Testis (tissue), 2 donors: ENCODE measurements around the gene SLC26A8.

Source experiments
- CTCF ChIP-seq, 3 experiments: fragments of 450-650 bp in 2 of 3; fragments of 200-600 bp in 1 of 3; sonication (generic) in 1 of 3; IDR thresholded peaks; one replicate each; pipeline ENCODE4 v1.5.1; 2016 to 2019; ENCODE audit warnings: antibody characterized with exemption in 3 of 3, mild to moderate bottlenecking in 2 of 3, moderate library complexity in 1 of 3
- POLR2A ChIP-seq: fragments of 450-650 bp; IDR thresholded peaks from one replicate; pipeline ENCODE4 v1.6.1; 2017; ENCODE audit warnings: antibody characterized with exemption, mild to moderate bottlenecking, moderate library complexity

- no peak for TF ChIP-seq CTCF (IDR thresholded peaks at IDR 0.05)
- no peak for TF ChIP-seq POLR2A
Observed at GRCh38 chr6:35942355-35942754, 82.1 kb downstream of the SLC26A8 start.
